ENCODE data around the gene FBXL15. TPM values are rescaled to one million over a fixed set of nuclear protein-coding genes. Genes with fewer than 3 reads are reported as not detected.
A peak's percentile ranks its signal among the peaks of the same experiment; 100 is the strongest.

The FBXL15 gene
- total RNA-seq, 1 donor from 2014 or later: 16.5 TPM

DNA sequence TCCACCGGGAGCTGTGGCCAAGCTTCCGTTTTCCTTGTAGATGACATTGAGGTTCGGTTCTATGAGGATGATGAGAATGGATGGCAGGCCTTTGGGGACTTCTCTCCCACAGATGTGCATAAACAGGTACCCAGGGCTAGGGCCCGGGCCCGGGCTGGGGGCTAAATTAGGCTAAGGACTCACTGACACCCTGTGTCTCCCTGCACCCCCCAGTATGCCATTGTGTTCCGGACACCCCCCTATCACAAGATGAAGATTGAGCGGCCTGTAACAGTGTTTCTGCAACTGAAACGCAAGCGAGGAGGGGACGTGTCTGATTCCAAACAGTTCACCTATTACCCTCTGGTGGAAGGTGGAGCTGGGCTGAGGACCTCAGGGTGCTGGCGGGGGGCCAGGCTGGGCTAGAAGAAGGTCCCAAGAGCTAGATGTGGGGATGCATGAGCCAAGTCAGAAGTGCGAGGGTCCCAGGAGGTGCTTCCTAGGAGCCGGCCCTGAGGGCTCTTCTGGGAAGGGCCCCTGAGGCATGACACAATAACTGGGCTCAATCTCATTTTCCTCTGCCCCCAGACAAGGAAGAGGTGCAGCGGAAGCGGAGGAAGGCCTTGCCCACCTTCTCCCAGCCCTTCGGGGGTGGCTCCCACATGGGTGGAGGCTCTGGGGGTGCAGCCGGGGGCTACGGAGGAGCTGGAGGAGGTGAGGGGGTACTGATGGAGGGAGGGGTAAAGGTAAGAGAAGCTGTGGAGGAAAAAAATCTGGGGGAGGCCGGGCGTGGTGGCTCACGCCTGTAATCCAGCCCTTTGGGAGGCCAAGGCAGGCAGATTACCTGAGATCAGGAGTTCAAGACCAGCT lies 22.2 kb upstream of the FBXL15 start:
- H3K27me3 ChIP-seq: no peaks in the 10 kb centered on the region
- no peaks in the 10 kb centered on the region for H3K9me3 ChIP-seq
- H3K4me1 ChIP-seq: peaks cover 14 to 28% of the 10 kb centered on the region in 2 donors
- no peak for DNase-seq (ENCODE audit: low spot score in 2 of 2)
- TF ChIP-seq CTCF (IDR thresholded peaks at IDR 0.05): no peak
- peaks cover 18 to 37% of the 10 kb centered on the region in 2 donors for H3K36me3 ChIP-seq
- H3K27ac ChIP-seq: peak overlapping the region; percentile 84 to 90
- H3K4me3 ChIP-seq: peak overlapping the region; percentile 57 to 75
- intact Hi-C loops (cut with DNase I): loop anchor here (1.0 kb wide), 2 partner anchors 22 to 169 kb away; partner anchors contain the start of gene FBXL15

DNA sequence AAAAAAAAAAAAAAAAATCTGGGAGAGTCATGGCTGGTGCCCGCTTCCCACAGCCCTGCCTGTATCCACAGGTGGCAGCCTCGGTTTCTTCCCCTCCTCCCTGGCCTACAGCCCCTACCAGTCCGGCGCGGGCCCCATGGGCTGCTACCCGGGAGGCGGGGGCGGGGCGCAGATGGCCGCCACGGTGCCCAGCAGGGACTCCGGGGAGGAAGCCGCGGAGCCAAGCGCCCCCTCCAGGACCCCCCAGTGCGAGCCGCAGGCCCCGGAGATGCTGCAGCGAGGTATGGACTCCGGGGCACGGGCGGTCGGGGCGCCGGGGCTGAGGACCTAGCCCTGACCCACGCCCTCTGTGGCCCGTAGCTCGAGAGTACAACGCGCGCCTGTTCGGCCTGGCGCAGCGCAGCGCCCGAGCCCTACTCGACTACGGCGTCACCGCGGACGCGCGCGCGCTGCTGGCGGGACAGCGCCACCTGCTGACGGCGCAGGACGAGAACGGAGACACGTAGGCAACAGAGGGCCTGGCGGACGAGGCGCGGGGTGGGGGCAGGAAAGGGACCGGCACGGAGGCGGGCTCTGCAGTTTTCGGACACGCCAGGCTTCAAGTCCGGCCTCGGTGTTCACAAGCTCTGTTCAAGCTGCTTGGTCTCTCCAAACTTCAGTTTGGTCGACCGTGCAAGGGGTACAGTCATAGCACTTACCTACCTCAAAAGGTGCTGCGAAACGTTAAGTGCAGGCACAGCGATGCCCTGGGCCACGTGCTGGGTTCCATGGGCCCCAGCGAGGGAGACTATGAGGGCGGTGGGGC lies 21.2 kb upstream of the FBXL15 start:
- peak; percentile 49 to 94 for DNase-seq (ENCODE audit: low spot score in 2 of 2)
- no peaks in the 10 kb centered on the region for H3K9me3 ChIP-seq
- H3K36me3 ChIP-seq: peaks cover 18 to 37% of the 10 kb centered on the region in 2 donors
- peak overlapping the region; percentile 57 to 75 for H3K4me3 ChIP-seq
- intact Hi-C loops (cut with DNase I): loop anchor here (1.0 kb wide), 2 partner anchors 21 to 170 kb away; partner anchors contain the start of gene FBXL15
- H3K27ac ChIP-seq: peak overlapping the region; percentile 84 to 90
- H3K27me3 ChIP-seq: no peaks in the 10 kb centered on the region
- H3K4me1 ChIP-seq: peaks cover 14 to 24% of the 10 kb centered on the region in 2 donors
- peak; percentile 97 for TF ChIP-seq CTCF (IDR thresholded peaks at IDR 0.05)

DNA sequence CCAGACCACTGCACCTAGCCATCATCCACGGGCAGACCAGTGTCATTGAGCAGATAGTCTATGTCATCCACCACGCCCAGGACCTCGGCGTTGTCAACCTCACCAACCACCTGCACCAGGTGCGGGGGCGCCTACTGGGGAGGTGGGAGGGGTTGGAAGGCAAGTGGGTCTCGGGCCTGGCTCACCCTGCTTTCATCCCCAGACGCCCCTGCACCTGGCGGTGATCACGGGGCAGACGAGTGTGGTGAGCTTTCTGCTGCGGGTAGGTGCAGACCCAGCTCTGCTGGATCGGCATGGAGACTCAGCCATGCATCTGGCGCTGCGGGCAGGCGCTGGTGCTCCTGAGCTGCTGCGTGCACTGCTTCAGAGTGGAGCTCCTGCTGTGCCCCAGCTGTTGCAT lies 20.6 kb upstream of the FBXL15 start:
- no peaks in the 10 kb centered on the region for H3K9me3 ChIP-seq
- H3K4me1 ChIP-seq: peaks cover 14 to 24% of the 10 kb centered on the region in 2 donors
- H3K27ac ChIP-seq: peak overlapping the region in 1 of 2 donors; percentile 84
- no peaks in the 10 kb centered on the region for H3K27me3 ChIP-seq
- peaks cover 18 to 37% of the 10 kb centered on the region in 2 donors for H3K36me3 ChIP-seq
- TF ChIP-seq CTCF (IDR thresholded peaks at IDR 0.05): no peak
- H3K4me3 ChIP-seq: peak overlapping the region; percentile 57 to 75
- DNase-seq (ENCODE audit: low spot score in 2 of 2): no peak
- intact Hi-C loops (cut with DNase I): no loop called here

- H3K9me3 ChIP-seq: no peaks in the 10 kb centered on the region
- no peak overlapping the region for H3K4me3 ChIP-seq
- H3K4me1 ChIP-seq: peaks cover 14 to 24% of the 10 kb centered on the region in 2 donors
- TF ChIP-seq CTCF (IDR thresholded peaks at IDR 0.05): no peak
- H3K36me3 ChIP-seq: peaks cover 18 to 37% of the 10 kb centered on the region in 2 donors
- no peaks in the 10 kb centered on the region for H3K27me3 ChIP-seq
- intact Hi-C loops (cut with DNase I): no loop called here
- no peak for DNase-seq (ENCODE audit: low spot score in 2 of 2)
- H3K27ac ChIP-seq: no peak overlapping the region
These were observed 19.9 kb upstream of the FBXL15 start for GRCh38 chr10:102400598-102401341.

GRCh38 chr10:102401342-102401654 lies 19.3 kb upstream of the FBXL15 start:
- no peaks in the 10 kb centered on the region for H3K9me3 ChIP-seq
- H3K36me3 ChIP-seq: peaks cover 18 to 37% of the 10 kb centered on the region in 2 donors
- H3K27me3 ChIP-seq: no peaks in the 10 kb centered on the region
- TF ChIP-seq CTCF (IDR thresholded peaks at IDR 0.05): no peak
- no peak overlapping the region for H3K27ac ChIP-seq
- intact Hi-C loops (cut with DNase I): no loop called here
- DNase-seq (ENCODE audit: low spot score in 2 of 2): no peak
- H3K4me1 ChIP-seq: peaks cover 10 to 19% of the 10 kb centered on the region in 2 donors
- no peak overlapping the region for H3K4me3 ChIP-seq

Data from ascending aorta (tissue), 2 donors.